Measurements from ENCODE around the gene COX7A2. TPM values are rescaled to one million over a fixed set of nuclear protein-coding genes. Genes with fewer than 3 reads are reported as not detected.

COX7A2 gene
- total RNA-seq, 3 donors from 2014 or later (not counting 1 experiment from before 2014, with no cell fraction given): 161 to 215 (median 166) TPM

DNA sequence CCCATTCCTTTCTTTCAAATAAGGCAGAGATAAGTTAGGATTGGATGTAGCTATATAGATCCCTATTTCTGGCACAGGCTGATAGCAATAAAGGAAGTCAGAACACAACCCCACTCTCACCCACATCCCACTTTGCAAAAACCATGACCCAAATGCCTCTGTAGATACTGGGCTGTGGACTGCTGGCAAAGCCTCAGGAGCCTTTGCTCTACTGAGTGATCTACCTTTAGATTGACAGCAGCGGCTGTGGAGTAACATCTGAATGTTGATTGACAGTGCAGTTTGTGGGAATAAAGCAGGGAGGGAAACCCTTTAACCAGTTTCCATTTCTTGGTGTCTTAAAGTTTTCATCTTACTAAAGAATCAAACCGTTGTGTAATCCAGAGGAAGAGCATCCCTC lies 47.7 kb upstream of the COX7A2 start:
- H3K4me3 ChIP-seq (ENCODE audit: low read length): no peak overlapping the region
- DNase-seq (no peak), ATAC-seq (no peak)
- Mint-ChIP-seq H3K9me3 (no peaks in the 10 kb centered on the region), H3K4me1 (peaks cover 8% of the 10 kb centered on the region in 2 donors), H3K27me3 (ENCODE audit: low read depth in 2 of 2) (no peaks in the 10 kb centered on the region), H3K27ac (no peak overlapping the region), H3K4me3 (no peak overlapping the region), H3K36me3 (no peaks in the 10 kb centered on the region)
- intact Hi-C loops (cut with micrococcal nuclease): loop anchor here (10.0 kb wide), 1 partner anchor 233 kb away; no protein-coding TSS in a partner anchor
- no peaks in the 10 kb centered on the region for H3K36me3 ChIP-seq (ENCODE audit: control insufficient read depth, insufficient read depth, low read length)
- H3K27ac ChIP-seq (ENCODE audit: low read length): no peak overlapping the region
- H3K27me3 ChIP-seq (ENCODE audit: control insufficient read depth, insufficient read depth, low read length): no peaks in the 10 kb centered on the region
- 77% methylated on average over 1 of the region's 2 CpGs for WGBS (ENCODE audit: insufficient coverage)
- H3K4me1 ChIP-seq (ENCODE audit: control insufficient read depth, insufficient read depth, low read length): no peaks in the 10 kb centered on the region
- TF ChIP-seq, protein P1, sequence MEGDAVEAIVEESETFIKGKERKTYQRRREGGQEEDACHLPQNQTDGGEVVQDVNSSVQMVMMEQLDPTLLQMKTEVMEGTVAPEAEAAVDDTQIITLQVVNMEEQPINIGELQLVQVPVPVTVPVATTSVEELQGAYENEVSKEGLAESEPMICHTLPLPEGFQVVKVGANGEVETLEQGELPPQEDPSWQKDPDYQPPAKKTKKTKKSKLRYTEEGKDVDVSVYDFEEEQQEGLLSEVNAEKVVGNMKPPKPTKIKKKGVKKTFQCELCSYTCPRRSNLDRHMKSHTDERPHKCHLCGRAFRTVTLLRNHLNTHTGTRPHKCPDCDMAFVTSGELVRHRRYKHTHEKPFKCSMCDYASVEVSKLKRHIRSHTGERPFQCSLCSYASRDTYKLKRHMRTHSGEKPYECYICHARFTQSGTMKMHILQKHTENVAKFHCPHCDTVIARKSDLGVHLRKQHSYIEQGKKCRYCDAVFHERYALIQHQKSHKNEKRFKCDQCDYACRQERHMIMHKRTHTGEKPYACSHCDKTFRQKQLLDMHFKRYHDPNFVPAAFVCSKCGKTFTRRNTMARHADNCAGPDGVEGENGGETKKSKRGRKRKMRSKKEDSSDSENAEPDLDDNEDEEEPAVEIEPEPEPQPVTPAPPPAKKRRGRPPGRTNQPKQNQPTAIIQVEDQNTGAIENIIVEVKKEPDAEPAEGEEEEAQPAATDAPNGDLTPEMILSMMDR (IDR thresholded peaks at IDR 0.05): no peak
- H3K9me3 ChIP-seq (ENCODE audit: control insufficient read depth, insufficient read depth, low read length): no peaks in the 10 kb centered on the region

DNA sequence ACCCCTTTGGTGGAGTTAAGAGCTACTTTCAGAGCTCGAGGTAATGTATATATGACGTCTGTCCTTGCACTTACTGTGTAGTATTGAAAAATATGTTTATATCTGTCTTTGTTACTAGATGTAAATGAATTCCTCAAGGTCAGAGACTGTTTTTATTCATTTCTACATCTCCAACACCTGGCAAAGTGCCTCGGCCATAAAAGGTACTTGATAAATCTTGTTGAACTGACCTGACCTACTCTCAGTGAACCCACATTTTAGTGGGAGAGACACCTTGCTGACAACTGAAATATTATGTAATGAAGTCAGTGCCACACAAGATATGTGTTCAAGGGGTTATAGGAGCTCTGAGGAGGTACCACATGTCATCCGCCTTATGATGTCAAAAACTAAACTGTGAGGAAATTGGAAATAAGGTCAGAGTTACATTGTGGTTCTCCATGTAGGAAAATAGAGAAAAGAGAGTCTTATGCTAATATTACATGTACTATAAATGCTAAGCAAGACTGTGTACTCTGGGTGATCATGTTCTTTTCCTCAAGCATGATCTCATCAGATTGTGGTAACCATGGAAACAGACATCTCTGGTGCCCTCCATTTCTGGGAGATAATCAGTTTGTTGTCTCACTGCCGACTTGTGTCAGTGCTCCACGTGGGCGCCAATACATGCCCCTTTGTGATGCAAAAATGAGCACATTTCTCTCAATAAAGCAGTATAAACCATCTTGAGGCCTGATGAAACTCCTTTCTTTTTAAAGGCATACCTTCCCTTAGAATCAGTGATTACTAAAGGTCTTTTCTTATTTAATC lies 46.7 kb upstream of the COX7A2 start:
- intact Hi-C loops (cut with micrococcal nuclease): loop anchor here (10.0 kb wide), 1 partner anchor 234 kb away; no protein-coding TSS in a partner anchor
- H3K4me3 Mint-ChIP-seq: no peak overlapping the region
- 97% methylated on average over 7 of the region's 7 CpGs for WGBS (ENCODE audit: insufficient coverage)
- H3K27me3 Mint-ChIP-seq (ENCODE audit: low read depth in 2 of 2): no peaks in the 10 kb centered on the region
- Histone ChIP-seq H3K9me3 (ENCODE audit: control insufficient read depth, insufficient read depth, low read length) (no peaks in the 10 kb centered on the region), H3K4me3 (ENCODE audit: low read length) (no peak overlapping the region), H3K4me1 (ENCODE audit: control insufficient read depth, insufficient read depth, low read length) (peaks cover 6% of the 10 kb centered on the region), H3K27me3 (ENCODE audit: control insufficient read depth, insufficient read depth, low read length) (no peaks in the 10 kb centered on the region), H3K36me3 (ENCODE audit: control insufficient read depth, insufficient read depth, low read length) (no peaks in the 10 kb centered on the region), H3K27ac (ENCODE audit: low read length) (no peak overlapping the region)
- H3K4me1 Mint-ChIP-seq: peaks cover 9 to 10% of the 10 kb centered on the region in 2 donors
- no peak overlapping the region for H3K27ac Mint-ChIP-seq
- TF ChIP-seq, protein P1 (IDR thresholded peaks at IDR 0.05): no peak
- ATAC-seq: no peak
- DNase-seq: no peak
- H3K9me3 Mint-ChIP-seq: no peaks in the 10 kb centered on the region
- H3K36me3 Mint-ChIP-seq: no peaks in the 10 kb centered on the region

DNA sequence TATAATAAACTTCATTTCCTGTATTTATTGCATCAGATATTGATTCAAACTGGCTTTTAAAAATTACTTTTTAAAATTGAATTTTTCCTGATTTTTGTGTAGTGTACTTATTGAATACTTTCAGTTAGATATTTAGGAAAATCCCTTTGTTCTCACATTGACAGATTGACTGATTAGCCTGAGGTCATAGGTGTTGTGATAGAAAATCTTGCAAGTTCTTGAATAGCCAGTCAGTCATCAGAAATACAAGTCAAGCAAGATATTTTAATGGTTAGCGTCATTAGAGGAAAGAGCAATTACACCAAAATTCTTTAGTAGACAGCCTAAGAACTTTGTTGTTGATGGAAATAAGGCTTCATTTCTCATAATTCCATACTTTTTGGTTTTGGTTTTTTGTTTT lies 44.4 kb upstream of the COX7A2 start:
- Mint-ChIP-seq H3K27ac (no peak overlapping the region), H3K36me3 (no peaks in the 10 kb centered on the region), H3K4me1 (peaks cover 9 to 10% of the 10 kb centered on the region in 2 donors), H3K27me3 (ENCODE audit: low read depth in 2 of 2) (no peaks in the 10 kb centered on the region), H3K9me3 (no peaks in the 10 kb centered on the region), H3K4me3 (no peak overlapping the region)
- ATAC-seq (no peak), DNase-seq (no peak)
- 100% methylated on average over 1 of the region's 1 CpG for WGBS (ENCODE audit: insufficient coverage)
- Histone ChIP-seq H3K4me1 (ENCODE audit: control insufficient read depth, insufficient read depth, low read length) (peaks cover 6% of the 10 kb centered on the region), H3K36me3 (ENCODE audit: control insufficient read depth, insufficient read depth, low read length) (no peaks in the 10 kb centered on the region), H3K27me3 (ENCODE audit: control insufficient read depth, insufficient read depth, low read length) (no peaks in the 10 kb centered on the region), H3K27ac (ENCODE audit: low read length) (no peak overlapping the region), H3K4me3 (ENCODE audit: low read length) (no peak overlapping the region), H3K9me3 (ENCODE audit: control insufficient read depth, insufficient read depth, low read length) (no peaks in the 10 kb centered on the region)
- intact Hi-C loops (cut with micrococcal nuclease): no loop called here
- TF ChIP-seq, protein P1 (IDR thresholded peaks at IDR 0.05): no peak

Measured in natural killer cell (primary cell).